OCI-LY1 (cell line): ENCODE measurements around the gene GMPPA.

Source experiments
- CTCF ChIP-seq: fragments of 200-600 bp; sonication (generic), shearing (Covaris generic); IDR thresholded peaks from 2 replicates; pipeline ENCODE4 v1.5.1; 2017; ENCODE audit warnings: mild to moderate bottlenecking, antibody characterized with exemption, low read length, moderate library complexity, mixed read lengths
- EZH2 ChIP-seq: fragments of 200-600 bp; sonication (generic), shearing (Covaris generic); IDR thresholded peaks from 2 replicates; pipeline ENCODE4 v1.8.0; 2017; ENCODE audit warnings: borderline replicate concordance, mixed run types, mild to moderate bottlenecking, antibody characterized with exemption, low read length, moderate library complexity, mixed read lengths

GRCh38 chr2:219455581-219455980 is 43.1 kb upstream of the GMPPA start:
- TF ChIP-seq EZH2, result no peak
- TF ChIP-seq CTCF, result no peak
